Tibial nerve (tissue), 4 donors: ENCODE measurements around the gene WFDC1.

ENCODE experiments used
- EP300 ChIP-seq, 2 donors: sonication (generic); formaldehyde crosslinking; IDR thresholded peaks; one replicate each; pipeline ENCODE4 v1.6.1; 2017; ENCODE audit warnings: antibody characterized with exemption in 2 of 2, mild to moderate bottlenecking in 1 of 2
- POLR2A ChIP-seq, 2 donors: fragments of 450-650 bp; IDR thresholded peaks; one replicate each; pipeline ENCODE4 v1.6.1; 2017; ENCODE audit warnings: antibody characterized with exemption in 2 of 2, mild to moderate bottlenecking in 2 of 2, moderate library complexity in 2 of 2
- TF ChIP-seq, protein P1 (sequence below), 5 experiments: fragments of 200-600 bp in 3 of 5; fragments of 450-650 bp in 2 of 5; sonication (generic) in 3 of 5; IDR thresholded peaks; one replicate each; pipeline ENCODE4 v1.5.1; 2016 to 2019; ENCODE audit warnings: antibody characterized with exemption in 5 of 5, mild to moderate bottlenecking in 3 of 5, moderate library complexity in 2 of 5

DNA sequence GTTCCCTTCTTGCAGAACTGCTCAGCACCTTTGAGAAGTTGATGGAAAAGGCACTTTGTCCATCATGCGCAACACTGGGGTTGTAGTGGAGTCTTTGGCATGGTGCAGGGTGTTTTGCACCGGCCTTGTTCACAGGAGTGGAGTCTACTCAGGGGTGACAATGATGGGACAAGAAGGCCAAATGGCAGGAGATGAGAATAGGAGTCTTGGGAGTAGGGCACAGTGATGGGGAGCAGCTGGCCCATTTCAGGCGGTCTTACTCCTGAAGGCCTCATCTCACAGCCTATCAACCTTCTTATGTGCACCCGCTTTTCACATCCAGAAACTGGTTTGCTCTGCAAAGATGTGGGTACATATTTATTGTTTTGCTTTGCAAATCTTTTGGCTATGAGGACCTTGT is 41.5 kb upstream of the WFDC1 start:
- TF ChIP-seq, protein P1, sequence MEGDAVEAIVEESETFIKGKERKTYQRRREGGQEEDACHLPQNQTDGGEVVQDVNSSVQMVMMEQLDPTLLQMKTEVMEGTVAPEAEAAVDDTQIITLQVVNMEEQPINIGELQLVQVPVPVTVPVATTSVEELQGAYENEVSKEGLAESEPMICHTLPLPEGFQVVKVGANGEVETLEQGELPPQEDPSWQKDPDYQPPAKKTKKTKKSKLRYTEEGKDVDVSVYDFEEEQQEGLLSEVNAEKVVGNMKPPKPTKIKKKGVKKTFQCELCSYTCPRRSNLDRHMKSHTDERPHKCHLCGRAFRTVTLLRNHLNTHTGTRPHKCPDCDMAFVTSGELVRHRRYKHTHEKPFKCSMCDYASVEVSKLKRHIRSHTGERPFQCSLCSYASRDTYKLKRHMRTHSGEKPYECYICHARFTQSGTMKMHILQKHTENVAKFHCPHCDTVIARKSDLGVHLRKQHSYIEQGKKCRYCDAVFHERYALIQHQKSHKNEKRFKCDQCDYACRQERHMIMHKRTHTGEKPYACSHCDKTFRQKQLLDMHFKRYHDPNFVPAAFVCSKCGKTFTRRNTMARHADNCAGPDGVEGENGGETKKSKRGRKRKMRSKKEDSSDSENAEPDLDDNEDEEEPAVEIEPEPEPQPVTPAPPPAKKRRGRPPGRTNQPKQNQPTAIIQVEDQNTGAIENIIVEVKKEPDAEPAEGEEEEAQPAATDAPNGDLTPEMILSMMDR (IDR thresholded peaks at IDR 0.05), result no peak
- TF ChIP-seq POLR2A (IDR thresholded peaks at IDR 0.05) (no peak), EP300 (IDR thresholded peaks at IDR 0.05) (no peak)
